DND-41 (cell line): ENCODE measurements around the gene LSM3.

Source experiments
- ATAC-seq: fragments of 200-7000 bp; cut with Tn5 transposase; 3 replicates; pipeline ENCODE4 v1.9.1; 2021; ENCODE audit warnings: low read depth; ENCODE audit not compliant: insufficient read depth
- DNase-seq: peaks from one replicate; pipeline ENCODE4 v3.0.0-alpha.2; 2020
- H2AFZ ChIP-seq: 2 replicates; pipeline ENCODE4 v1.6.0; 2012; ENCODE audit warnings: low read depth, low read length
- H3K27ac ChIP-seq: 2 replicates; pipeline ENCODE4 v1.5.1; 2012; ENCODE audit warnings: low read length, inconsistent platforms
- H3K27me3 ChIP-seq: fragments of 200-600 bp; sonication (generic); 2 replicates; pipeline ENCODE4 v1.6.0; 2012; ENCODE audit warnings: low read length, mild to moderate bottlenecking, inconsistent platforms; ENCODE audit not compliant: insufficient read depth, poor library complexity
- H3K36me3 ChIP-seq: 2 replicates; pipeline ENCODE4 v1.5.1; 2012; ENCODE audit warnings: low read length, inconsistent platforms; ENCODE audit not compliant: insufficient read depth
- H3K4me1 ChIP-seq: 2 replicates; pipeline ENCODE4 v1.5.1; 2012; ENCODE audit warnings: mild to moderate bottlenecking, low read length; ENCODE audit not compliant: insufficient read depth
- H3K4me2 ChIP-seq: 2 replicates; pipeline ENCODE4 v1.6.0; 2012; ENCODE audit warnings: mild to moderate bottlenecking, moderate library complexity, low read length, inconsistent platforms; ENCODE audit not compliant: insufficient read depth
- H3K4me3 ChIP-seq, 2 experiments: fragments of 200-600 bp in 1 of 2; shearing (Covaris generic) in 1 of 2; 2 replicates each; pipeline ENCODE4 v1.5.1; 2012 to 2016; ENCODE audit warnings: inconsistent platforms in 2 of 2, low read length in 2 of 2, mild to moderate bottlenecking in 2 of 2, low read depth in 1 of 2, moderate library complexity in 1 of 2
- H3K79me2 ChIP-seq: 2 replicates; pipeline ENCODE4 v1.6.0; 2012; ENCODE audit warnings: low read length, inconsistent platforms; ENCODE audit not compliant: insufficient read depth
- H3K9ac ChIP-seq: 2 replicates; pipeline ENCODE4 v1.6.0; 2012; ENCODE audit warnings: low read depth, mild to moderate bottlenecking, inconsistent platforms, low read length, moderate library complexity
- H3K9me3 ChIP-seq: 2 replicates; pipeline ENCODE4 v1.5.1; 2012; ENCODE audit warnings: low read length, moderate library complexity, mild to moderate bottlenecking, inconsistent platforms; ENCODE audit not compliant: insufficient read depth, severe bottlenecking
- H4K20me1 ChIP-seq: 2 replicates; pipeline ENCODE4 v1.6.0; 2012; ENCODE audit warnings: low read length; ENCODE audit not compliant: insufficient read depth
- EZH2 ChIP-seq: IDR thresholded peaks from 3 replicates; pipeline ENCODE4 v1.6.1; 2012; ENCODE audit warnings: borderline replicate concordance, low read depth, mild to moderate bottlenecking, moderate library complexity, low read length, inconsistent platforms; ENCODE audit not compliant: severe bottlenecking
- TF ChIP-seq, protein P1 (sequence below): IDR thresholded peaks from 2 replicates; pipeline ENCODE4 v1.5.1; 2012; ENCODE audit warnings: borderline replicate concordance, low read length, moderate library complexity, mild to moderate bottlenecking; ENCODE audit not compliant: poor library complexity, severe bottlenecking; ENCODE audit errors: extremely low read depth

The LSM3 gene

DNA sequence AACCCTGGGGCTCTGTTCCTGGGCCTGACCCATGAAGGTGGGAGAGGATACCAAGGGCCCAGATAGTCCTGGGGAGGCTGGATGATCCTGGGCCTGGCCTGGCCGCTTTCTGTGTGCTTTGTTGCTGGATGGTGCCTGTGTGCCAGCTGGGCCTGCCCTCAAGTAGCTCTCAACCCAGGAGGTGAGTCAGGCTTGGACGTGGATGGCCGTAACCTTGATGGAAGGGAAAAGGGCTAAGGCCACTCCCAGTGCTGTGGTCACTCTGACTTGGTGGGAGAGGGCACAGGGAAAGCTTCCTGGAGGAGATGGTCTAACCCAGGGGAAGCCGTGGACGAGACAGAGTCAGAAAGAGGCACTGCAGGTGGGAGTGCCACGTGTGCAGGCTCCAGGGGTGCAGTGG is 44.3 kb upstream of the LSM3 start:
- Histone ChIP-seq H3K9me3 (no peaks in the 10 kb centered on the region), H2AFZ (no peak overlapping the region), H4K20me1 (0 out of 2 replicates have a peak, but pooled peaks cover 9% of the 10 kb centered on the region), H3K4me1 (no peaks in the 10 kb centered on the region), H3K27me3 (no peaks in the 10 kb centered on the region), H3K36me3 (peaks cover 96% of the 10 kb centered on the region), H3K4me3 (no peak overlapping the region), H3K79me2 (no peaks in the 10 kb centered on the region), H3K27ac (no peak overlapping the region), H3K4me2 (no peak overlapping the region), H3K9ac (no peak overlapping the region)
- TF ChIP-seq, protein P1, sequence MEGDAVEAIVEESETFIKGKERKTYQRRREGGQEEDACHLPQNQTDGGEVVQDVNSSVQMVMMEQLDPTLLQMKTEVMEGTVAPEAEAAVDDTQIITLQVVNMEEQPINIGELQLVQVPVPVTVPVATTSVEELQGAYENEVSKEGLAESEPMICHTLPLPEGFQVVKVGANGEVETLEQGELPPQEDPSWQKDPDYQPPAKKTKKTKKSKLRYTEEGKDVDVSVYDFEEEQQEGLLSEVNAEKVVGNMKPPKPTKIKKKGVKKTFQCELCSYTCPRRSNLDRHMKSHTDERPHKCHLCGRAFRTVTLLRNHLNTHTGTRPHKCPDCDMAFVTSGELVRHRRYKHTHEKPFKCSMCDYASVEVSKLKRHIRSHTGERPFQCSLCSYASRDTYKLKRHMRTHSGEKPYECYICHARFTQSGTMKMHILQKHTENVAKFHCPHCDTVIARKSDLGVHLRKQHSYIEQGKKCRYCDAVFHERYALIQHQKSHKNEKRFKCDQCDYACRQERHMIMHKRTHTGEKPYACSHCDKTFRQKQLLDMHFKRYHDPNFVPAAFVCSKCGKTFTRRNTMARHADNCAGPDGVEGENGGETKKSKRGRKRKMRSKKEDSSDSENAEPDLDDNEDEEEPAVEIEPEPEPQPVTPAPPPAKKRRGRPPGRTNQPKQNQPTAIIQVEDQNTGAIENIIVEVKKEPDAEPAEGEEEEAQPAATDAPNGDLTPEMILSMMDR, result no peak
- no peak for TF ChIP-seq EZH2
- DNase-seq (no peak), ATAC-seq (no peak)

DNA sequence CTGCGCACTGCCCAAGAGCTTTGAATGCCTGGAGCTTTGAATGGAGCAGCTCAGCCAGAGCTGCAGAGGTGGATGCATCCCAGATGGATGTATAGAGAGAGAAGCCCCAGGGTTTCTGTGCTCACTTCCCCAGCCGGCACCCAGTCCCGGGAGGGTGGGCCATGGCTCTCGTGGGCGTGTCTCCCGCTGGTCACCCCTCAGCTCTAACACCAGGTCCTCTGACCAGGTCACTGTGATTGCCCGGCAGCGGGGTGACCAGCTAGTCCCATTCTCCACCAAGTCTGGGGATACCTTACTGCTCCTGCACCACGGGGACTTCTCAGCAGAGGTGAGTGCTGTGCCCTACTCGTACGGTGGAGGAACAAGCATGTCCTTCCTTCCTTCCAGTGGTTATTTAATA is 43.0 kb upstream of the LSM3 start:
- no peaks in the 10 kb centered on the region for H3K4me1 ChIP-seq
- H3K9me3 ChIP-seq, result no peaks in the 10 kb centered on the region
- TF ChIP-seq, protein P1, result no peak
- TF ChIP-seq EZH2, result no peak
- H3K4me2 ChIP-seq, result no peak overlapping the region
- no peaks in the 10 kb centered on the region for H3K79me2 ChIP-seq
- H3K4me3 ChIP-seq, result no peak overlapping the region
- DNase-seq (no peak), ATAC-seq (no peak)
- H4K20me1 ChIP-seq, result 0 out of 2 replicates have a peak, but pooled peaks cover 9% of the 10 kb centered on the region
- peaks cover 91% of the 10 kb centered on the region for H3K36me3 ChIP-seq
- H2AFZ ChIP-seq, result no peak overlapping the region
- H3K27ac ChIP-seq, result no peak overlapping the region
- no peaks in the 10 kb centered on the region for H3K27me3 ChIP-seq
- H3K9ac ChIP-seq, result no peak overlapping the region

DNA sequence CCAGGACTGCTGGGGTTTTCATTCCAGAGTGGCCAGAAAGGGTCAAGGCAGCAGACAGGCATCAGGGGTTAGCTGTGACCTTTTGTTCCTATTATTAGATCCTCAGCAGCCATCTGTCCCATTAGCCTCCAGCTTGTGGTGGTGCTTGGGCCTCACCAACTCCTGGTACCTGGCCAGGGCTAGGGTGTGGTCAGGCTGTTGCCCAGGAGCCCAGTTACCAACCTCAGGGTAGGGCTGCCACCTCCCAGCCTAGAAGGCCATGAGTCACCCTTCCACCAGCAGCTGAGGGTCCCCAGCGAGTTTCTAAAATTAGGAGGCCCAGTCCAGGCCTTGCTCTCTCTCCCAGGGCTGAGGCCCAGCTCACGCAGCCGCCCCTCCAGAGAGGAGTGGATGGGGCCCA is 41.6 kb upstream of the LSM3 start:
- Histone ChIP-seq H3K27me3 (no peaks in the 10 kb centered on the region), H3K9me3 (no peaks in the 10 kb centered on the region), H3K4me1 (no peaks in the 10 kb centered on the region), H3K4me3 (no peak overlapping the region), H4K20me1 (0 out of 2 replicates have a peak, but pooled peaks cover 2% of the 10 kb centered on the region), H3K4me2 (no peak overlapping the region), H2AFZ (no peak overlapping the region), H3K9ac (no peak overlapping the region), H3K36me3 (peaks cover 90% of the 10 kb centered on the region), H3K27ac (no peak overlapping the region), H3K79me2 (no peaks in the 10 kb centered on the region)
- TF ChIP-seq, protein P1, result no peak
- no peak for TF ChIP-seq EZH2
- ATAC-seq (no peak), DNase-seq (no peak)

DNA sequence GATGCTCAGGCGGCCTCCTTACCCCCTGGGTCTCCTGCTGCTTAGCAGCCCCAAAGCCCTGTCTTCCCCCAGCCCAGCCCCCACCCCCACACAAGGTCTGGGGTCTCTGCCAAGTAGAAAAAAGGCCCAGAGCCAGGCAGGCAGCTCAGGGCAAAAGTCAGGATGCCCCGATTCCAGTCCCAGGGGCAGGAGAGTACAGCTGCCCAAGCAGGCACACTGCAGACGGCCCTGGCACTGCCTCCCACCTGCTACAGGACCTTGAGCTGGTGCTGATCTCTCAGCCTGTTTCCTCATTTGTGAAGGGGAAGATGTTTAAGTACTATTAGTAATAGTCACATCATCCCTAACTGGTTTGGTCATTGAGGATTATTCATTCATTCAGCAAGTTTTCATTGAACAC is 41.2 kb upstream of the LSM3 start:
- ATAC-seq (no peak), DNase-seq (no peak)
- TF ChIP-seq EZH2, result no peak
- TF ChIP-seq, protein P1, result no peak
- Histone ChIP-seq H3K4me3 (no peak overlapping the region), H3K79me2 (no peaks in the 10 kb centered on the region), H3K27ac (no peak overlapping the region), H3K4me2 (no peak overlapping the region), H2AFZ (no peak overlapping the region), H4K20me1 (0 out of 2 replicates have a peak, but pooled peaks cover 2% of the 10 kb centered on the region), H3K9me3 (no peaks in the 10 kb centered on the region), H3K4me1 (no peaks in the 10 kb centered on the region), H3K9ac (no peak overlapping the region), H3K27me3 (no peaks in the 10 kb centered on the region), H3K36me3 (peaks cover 90% of the 10 kb centered on the region)
